Activated CD8-positive, alpha-beta memory T cell treated with anti-CD3 and anti-CD28 coated beads, Interleukin-2, amount 50 U/mL, for 48 hours (primary cell): ENCODE results near the gene CLDN7.

Source experiments
- DNase-seq: peaks from one replicate; pipeline ENCODE4 v3.0.0-alpha.2; 2020

The CLDN7 gene

DNA sequence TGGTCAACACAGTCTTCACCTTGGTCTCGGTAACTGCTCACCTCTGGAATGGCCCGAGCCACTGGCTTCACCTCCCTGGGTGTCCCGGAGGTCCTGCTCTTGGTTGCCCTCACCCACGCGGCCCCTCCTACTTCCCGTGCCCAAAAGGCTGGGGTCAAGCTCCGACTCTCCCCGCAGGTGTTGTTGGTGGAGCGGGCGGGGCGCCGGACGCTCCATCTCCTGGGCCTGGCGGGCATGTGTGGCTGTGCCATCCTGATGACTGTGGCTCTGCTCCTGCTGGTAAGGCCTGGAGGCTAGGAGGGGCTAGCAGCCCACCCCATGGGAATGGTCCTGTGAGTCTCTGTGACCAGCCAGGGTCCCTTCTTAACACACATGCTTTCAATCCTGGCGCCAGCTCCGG lies 22.6 kb upstream of the CLDN7 start:
- DNase-seq: no peak

DNA sequence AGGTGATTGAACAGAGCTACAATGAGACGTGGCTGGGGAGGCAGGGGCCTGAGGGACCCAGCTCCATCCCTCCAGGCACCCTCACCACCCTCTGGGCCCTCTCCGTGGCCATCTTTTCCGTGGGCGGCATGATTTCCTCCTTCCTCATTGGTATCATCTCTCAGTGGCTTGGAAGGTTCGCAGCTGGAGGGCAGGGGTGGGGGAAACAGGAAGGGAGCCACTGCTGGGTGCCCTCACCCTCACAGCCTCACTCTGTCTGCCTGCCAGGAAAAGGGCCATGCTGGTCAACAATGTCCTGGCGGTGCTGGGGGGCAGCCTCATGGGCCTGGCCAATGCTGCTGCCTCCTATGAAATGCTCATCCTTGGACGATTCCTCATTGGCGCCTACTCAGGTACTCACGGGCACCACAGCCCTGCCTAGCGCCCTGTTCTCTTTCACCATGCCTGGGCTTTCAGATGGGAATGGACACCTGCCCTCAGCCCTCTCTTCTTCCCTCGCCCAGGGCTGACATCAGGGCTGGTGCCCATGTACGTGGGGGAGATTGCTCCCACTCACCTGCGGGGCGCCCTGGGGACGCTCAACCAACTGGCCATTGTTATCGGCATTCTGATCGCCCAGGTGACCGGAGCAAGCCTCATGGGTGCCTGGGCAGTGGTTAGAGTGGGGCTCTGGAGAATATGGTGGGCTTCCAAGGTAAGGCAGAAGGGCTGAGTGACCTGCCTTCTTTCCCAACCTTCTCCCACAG lies 21.4 kb upstream of the CLDN7 start:
- no peak for DNase-seq

DNA sequence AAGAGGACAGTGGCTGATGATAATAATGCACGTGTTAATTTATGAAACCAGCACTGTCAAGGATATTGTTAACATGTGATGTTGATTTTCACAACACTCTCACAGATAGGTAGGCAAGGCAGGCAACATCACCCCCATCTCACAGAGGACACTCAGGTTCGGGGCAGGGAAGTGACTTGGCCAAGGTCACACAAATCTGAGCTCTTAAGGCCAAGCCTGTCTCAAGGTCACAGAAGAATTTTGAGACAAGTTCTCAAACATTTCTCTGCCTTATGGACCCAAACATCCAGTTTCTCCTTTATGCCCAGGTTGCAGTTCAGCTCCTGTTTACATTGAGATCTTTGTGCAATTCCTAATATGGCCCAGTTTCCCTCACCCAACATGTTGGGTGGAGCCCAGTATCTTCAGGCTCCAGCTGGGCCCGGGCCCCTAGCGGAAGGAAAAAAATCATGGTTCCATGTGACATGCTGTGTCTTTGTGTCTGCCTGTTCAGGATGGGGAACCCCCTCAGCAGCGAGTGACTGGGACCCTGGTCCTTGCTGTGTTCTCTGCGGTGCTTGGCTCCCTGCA lies 20.6 kb upstream of the CLDN7 start:
- no peak for DNase-seq

DNA sequence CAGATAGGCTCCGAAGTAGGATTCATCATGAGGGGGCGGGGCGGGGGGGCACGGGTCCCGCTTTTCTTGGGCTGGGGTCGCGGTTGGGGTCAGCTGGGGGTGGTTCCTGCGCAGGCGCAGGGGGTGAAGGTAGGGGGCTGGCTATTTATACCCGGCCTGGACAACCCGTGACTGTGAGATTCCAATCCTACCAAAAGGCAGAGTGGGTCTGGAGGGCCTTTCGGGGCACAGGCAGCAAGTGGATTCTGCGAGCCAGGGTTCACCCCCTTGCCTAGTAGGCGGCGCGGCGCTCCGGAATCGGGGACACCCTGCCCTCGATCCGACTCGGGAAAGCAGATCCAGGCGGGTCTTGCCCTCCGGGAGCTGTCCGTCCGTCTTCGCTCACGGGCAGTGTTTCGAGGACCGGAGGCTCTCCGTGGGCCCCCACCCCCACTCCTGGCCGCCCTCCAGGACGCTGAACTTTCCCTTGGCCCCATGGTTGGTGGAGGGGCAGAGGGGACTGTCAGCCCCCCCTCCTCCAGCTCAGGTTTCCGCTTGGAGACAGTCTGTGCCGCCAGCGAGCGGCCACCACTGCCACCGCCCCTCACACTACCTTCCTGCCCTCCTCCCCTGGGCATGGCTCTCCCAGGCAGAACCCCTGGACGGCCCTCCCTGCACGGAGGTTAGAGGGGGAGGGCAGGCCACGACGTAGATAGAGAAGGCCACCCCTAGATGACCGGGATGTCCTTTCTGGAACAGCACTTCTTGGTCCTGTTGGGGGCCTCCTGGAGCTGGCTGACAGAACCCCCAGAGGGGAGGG lies 19.9 kb upstream of the CLDN7 start:
- DNase-seq: peak; percentile 59

DNA sequence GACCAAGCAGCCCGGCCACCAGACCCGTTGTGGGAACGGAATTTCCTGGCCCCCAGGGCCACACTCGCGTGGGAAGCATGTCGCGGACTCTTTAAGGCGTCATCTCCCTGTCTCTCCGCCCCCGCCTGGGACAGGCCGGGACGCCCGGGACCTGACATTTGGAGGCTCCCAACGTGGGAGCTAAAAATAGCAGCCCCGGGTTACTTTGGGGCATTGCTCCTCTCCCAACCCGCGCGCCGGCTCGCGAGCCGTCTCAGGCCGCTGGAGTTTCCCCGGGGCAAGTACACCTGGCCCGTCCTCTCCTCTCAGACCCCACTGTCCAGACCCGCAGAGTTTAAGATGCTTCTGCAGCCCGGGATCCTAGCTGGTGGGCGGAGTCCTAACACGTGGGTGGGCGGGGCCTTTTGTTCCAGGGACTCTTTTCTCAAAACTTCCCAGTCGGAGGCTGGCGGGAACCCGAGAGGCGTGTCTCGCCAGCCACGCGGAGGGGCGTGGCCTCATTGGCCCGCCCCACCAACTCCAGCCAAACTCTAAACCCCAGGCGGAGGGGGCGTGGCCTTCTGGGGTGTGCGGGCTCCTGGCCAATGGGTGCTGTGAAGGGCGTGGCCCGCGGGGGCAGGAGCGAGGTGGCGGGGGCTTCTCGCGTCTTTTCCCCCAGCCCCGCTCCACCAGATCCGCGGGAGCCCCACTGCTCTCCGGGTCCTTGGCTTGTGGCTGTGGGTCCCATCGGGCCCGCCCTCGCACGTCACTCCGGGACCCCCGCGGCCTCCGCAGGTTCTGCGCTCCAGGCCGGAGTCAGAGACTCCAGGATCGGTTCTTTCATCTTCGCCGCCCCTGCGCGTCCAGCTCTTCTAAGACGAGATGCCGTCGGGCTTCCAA lies 19.0 kb upstream of the CLDN7 start, which contains the start of gene SLC2A4:
Gene SLC2A4, plus strand, starts transcription at position 645 of the 879 bp plus-strand sequence. Its CDS starts 217 bp downstream, at position 862.
- DNase-seq: peak; percentile 96

DNA sequence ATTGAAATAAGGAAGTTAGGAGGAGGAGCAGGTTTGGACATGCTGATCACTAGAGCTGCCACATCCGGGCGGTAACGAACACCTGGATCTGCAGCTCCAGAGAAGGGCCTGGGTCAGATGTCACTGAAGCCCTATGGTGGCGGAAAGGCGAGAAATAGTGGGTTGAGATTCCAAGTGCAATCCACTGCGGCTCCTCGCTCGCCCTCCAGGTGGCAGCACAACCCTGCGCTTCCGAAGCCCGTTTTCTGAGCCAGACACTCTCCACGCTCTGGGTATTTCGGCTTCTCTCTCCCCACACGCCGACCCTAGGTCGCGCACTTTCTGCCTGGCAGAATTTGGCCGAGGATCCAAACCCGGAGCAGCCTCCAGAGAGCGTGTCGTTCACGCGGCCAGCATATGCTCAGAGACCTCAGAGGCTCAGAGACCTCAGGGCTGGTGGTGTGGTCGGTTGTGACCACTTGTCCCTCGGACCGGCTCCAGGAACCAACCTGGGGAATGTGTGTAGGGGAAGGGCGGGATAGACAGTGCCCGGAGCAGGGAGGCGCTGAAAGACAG lies 18.3 kb upstream of the CLDN7 start:
- peak; percentile 93 for DNase-seq

DNA sequence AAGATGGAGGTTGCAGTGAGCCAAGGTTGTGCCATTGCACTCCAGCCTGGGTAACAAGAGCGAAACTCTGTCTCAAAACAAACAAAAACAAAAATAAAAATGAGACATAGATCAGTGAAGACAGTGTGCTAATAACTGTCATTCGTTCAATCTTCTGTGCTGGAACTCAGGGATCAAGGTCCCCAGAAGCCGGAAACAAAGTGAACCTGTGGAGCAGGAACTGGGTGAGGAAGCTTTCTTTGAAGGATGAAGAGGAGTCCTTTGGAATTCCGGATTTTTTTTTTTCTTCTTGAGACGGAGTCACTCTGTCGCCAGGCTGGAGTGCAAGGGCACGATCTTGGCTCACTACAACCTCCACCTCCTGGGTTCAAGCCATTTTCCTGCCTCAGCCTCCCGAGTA lies 17.2 kb upstream of the CLDN7 start:
- no peak for DNase-seq

DNA sequence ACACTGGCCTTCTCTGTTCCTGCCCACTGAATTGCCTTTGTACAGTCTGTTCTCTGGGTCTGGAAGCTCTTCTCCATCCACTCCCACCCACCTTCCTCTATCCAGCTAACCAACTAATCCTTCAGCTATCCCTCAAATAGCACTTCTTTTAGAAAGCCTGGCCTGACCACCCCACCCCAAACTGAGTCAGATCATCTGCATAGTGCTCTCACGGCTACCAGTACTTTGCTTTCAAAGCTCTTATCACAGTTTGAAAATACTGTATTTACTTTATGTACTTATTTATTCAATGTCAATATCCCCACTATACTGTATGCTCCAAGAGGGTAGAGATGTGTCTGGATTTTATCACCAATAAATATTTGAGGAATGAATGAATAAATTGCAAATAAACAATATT lies 4.5 kb upstream of the CLDN7 start:
- DNase-seq: no peak

DNA sequence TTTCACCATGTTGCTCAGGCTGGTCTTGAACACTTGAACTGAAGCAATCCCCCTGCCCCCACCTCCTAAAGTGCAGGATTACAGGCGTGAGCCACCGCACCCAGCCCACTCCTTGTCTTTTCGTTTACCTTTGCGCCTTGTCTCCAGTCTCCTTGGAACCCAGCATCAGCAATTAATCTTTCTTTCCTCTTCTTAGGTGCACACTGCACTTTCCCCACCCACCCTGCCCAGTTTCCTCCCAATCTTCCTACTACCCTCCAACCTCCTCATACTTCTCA lies 1.5 kb upstream of the CLDN7 start:
- DNase-seq: no peak

DNA sequence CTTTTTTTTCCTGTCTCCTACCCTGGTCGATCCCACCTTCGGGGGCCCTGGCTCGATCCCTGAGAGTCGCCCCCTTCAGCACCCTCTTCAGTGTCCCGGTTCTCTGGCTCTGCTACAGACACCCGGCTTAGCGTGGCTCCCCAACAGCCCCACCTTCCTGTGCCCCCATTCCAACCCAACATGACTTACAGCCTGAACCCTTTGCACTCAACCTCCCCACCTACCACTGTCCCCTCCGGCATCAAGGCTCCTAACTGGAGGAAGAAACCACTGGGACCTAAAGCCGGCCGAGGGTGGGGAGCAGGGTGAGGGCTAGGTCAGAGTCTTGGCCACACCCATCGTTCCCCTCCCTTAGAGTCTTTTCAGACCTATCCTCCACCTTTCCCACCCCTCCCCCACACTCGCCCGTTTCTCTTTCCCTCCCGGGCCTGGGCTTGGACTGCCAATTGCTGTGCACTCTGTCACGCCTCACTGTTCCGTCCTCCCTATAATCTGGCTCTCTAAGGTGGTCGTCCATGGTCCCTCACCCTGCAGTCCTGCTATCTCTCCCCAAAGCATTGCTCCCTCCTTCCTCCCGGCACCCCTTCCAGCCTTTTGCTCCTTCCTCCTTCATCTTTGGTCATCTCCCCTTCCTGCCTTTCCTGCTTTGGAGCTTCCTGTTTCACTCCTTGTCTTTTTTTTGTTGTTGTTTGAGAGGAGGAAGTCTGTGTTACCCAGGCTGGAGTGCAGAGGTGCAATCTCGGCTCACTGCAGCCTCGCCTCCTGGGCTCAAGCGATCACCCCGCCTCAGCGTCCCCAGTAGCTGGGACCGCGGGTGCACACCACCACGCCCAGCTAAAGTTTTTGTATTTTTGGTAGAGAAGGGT lies 890 bp upstream of the CLDN7 start:
- DNase-seq: no peak

DNA sequence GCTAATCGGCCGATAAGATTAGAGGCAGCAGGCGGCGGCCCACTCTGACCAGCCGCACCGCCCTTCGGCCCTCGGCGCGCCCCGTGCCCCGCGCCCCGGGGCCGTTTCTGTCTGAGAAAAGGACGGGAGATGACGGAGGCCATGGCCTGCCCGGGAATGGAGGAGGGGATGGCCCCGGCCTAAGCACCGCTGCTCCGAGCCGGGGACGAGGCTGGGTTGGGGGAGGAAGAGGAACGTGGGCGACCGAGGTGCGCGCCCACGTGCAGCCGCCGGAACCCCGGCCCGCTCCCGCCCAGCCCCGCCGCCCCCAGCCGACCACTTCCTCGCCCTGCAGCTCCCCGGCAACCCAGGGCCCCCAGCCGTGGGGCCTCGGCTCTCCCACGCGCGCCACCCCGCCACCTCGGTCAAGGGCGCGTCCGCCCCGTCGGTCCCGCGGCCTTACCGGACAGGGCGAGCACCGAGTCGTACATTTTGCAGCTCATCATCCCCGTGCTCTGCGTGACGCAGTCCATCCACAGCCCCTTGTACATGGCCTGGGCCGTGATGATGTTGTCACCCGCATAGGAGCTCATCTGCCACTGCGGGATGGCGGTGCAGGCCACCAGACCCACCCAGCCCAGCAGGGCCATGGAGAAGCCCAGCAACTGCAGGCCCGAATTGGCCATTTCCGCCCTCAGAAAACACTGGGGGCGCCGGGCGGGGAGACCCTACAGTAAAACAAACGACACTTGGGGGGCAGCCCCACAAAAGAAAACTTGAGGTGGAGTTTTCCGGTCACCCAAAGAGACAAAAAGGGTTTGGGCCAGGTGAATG lies 693 bp downstream of the CLDN7 start:
- peak; percentile 68 for DNase-seq

DNA sequence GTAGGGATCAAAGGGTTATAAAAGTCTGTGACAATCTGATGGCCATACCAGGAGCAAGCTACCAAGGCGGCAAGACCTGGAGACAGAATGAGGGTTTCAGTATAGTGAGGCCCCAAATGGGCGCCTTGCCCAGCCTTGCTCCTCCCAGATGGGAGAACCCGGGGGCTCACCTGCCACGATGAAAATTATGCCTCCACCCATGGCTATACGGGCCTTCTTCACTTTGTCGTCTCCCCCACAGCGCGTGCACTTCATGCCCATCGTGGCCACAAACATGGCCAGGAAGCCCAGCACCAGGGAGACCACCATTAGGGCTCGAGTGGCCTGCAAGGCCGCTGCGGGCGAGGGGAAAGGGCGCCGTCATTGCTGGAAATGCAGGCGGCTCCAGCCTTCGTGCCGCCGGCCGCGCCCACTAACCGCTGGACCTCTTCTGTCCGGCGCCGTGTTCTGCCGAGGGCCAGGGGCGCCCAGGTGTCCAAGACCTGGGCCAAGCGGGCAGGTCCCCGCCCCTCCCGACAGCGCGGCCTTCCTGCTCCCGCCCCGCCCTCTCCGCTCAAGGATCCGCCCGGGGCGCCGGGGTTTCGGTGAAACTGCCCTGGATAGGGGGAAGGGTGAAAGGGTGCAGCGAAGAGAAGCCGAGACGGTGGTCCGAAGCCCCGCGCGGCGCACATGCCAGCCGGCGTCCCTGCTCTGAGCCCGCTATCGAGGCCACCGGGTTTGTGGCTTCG lies 1.5 kb downstream of the CLDN7 start:
- DNase-seq: peak; percentile 72

DNA sequence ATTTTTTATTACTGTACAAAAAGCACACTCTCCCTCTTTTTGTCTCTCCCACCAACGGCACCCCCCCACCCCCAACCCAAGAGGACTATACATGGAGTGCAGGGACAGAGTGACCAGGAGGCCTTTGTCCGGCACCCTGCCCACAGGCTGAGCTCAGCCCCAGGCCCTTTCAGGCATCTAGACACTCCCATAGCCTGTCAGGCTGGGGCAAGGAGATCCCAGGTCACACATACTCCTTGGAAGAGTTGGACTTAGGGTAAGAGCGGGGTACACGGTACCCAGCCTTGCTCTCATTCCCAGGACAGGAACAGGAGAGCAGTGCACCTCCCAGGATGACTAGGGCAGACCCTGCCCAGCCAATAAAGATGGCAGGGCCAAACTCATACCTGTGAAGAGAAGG lies 2.1 kb downstream of the CLDN7 start:
- no peak for DNase-seq

DNA sequence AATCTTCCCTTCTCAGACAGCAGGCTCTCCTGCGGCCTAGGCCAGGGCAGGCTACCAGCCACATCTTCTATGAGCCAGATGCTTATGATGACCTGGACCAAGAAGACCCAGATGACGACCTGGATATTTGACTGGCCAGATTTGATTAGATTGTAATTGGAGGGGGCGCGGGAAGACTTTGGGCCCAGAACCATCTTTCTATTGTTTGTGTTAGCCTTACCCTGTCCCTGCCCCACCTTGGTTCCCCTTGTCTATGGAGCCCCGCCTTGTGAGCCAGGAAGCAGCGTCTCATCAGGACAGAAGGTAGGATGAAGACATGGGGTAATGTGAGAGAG lies 2.8 kb downstream of the CLDN7 start:
- DNase-seq: no peak

DNA sequence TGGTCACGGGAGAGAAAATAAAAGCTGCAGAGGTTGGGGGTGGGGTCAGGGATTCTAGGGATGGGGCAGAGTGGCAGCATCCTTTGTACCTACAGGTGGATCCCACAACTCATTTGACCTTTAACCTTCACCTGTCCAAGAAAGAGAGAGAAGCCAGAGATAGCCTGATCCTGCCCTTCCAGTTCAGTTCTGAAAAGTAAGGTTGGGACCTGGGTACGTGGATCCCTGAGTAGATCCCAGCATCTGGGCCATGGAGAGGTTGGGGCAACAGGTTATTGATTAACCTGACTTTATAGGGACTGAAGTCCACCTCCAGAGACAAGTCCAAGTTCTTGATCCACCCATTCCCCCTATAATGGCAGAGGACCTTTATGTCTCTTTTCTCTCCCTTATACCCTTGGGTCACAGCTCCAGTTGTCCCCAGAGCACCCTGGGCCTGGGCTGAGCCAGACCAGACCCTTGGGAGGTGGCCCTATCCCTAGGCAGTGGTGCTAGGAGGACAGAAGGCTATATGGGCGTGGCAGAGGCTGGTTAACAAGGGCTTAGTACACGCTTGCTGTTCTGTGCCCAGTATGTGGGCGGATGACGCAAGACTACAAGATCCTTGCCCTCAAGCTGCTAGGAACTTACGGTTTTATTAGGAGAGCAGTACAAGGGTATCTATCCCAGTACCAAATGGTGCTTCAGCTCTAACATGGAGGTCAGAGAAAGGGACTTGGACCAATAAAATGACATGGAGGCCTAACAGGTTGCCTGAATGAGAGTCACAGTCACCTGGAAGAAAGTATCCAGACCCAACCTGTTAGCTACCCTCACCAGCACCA lies 3.3 kb downstream of the CLDN7 start:
- DNase-seq: no peak

DNA sequence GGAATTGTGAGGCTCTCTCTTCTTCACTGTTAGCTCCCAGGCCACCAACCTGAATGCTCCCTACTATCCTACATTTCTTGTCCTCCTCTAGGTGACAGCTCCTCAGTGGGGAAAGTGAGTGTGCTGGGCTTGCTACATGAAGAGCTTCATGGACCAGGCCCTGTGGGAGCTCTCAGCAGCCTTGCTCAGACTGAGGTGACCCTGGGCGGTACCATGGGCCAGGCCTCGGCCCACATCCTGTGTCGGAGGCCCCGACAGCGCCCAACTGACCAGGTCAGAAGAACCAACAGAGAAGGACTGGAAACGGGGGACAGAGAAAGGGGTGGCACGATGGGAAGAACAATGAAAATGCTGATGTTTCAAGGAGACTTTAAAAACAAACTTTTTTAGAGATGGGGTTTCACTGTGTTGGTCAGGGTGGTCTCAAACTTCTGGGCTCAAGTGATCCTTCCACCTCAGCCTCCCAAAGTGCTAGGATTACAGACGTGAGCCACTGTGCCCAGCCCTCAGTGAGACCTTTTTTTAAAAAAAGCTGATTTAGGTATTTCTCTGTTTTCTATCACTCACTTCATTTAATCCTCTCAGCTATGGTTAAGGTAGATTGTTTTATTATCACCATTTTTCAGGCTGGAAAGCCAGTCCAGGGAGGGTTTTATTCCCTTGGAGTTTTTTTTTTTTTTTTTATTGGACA lies 5.4 kb downstream of the CLDN7 start:
- no peak for DNase-seq

DNA sequence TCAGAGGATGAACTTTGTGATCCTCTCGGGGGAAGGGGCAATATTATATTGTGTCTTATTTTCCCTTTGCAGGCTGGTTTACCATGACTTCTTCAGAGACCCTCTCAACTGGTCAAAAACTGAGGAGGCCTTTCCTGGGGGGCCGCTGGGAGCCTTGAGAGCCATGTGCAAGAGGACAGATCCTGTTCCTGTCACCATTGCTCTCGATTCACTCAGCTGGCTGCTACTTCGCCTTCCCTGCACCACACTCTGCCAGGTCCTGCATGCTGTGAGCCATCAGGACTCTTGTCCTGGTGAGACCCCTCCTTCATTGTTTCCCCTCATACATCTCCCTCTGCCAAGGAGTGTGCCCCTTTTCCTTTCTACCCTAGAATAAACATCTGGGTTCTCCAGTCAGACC lies 7.8 kb downstream of the CLDN7 start:
- DNase-seq: no peak

DNA sequence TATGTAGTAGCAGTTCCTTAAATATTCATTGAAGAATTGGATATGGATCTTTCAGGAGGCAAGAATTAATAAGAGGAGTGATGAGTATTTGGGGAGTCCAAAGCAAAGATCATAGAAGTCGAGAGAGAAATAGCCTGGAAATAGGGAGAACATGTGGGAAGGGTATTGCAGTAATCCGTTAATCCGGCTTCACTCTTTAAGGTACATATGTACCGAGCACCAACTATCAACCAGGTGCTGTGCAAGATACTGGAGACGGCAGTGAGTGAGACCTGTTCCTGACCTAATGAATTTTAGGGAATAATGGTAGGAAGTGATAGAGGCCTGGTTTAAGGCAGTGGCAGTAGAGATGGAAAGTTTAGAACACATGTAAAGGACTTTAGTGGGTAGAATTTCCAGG lies 9.2 kb downstream of the CLDN7 start:
- DNase-seq: no peak
